ENCODE data around the gene MBTPS1. TPM values are rescaled to one million over a fixed set of nuclear protein-coding genes. Genes with fewer than 3 reads are reported as not detected.

The MBTPS1 gene
- total and polyA plus RNA-seq, 11 donors = 37.2 to 91.4 (median 67.7) TPM

- Histone ChIP-seq H3K27me3 (no peaks in the 10 kb centered on the region), H3K4me1 (peaks cover 0 to 54% (median 17%) of the 10 kb centered on the region in 12 donors), H3K36me3 (peaks cover 0 to 99% (median 88%) of the 10 kb centered on the region in 9 donors), H3K9me3 (no peaks in the 10 kb centered on the region), H3K27ac (peak overlapping the region in 8 of 12 donors; percentile 17 to 86 (median 64)), H3K4me3 (no peak overlapping the region)
- intact Hi-C loops (cut with DNase I) = loop anchor here (1.0 to 10.0 kb wide), 12 partner anchors 32 to 403 kb away; partner anchors contain the start of genes TAF1C (in 5 of the 10), DNAAF1 (in 2 of the 10), HSDL1 (in 2 of the 10) and MBTPS1 (in 1 of the 10)
- DNase-seq = peak in 4 of 5 donors; percentile 39 to 71 (median 64)
- peak; percentile 49 to 74 (median 62) for TF ChIP-seq CTCF (IDR thresholded peaks at IDR 0.05)
- no peak for TF ChIP-seq POLR2A (IDR thresholded peaks at IDR 0.05)
- 50 to 66% (median 58%) methylated on average over 11 of the region's 11 CpGs for WGBS, 4 donors
- peak in 2 of 4 donors; percentile 31 to 38 for ATAC-seq
Observed at GRCh38 chr16:84084570-84085270, 32.0 kb downstream of the MBTPS1 start.

- WGBS, 4 donors = 75 to 83% (median 78%) methylated on average over 11 of the region's 11 CpGs
- Histone ChIP-seq H3K4me1 (peaks cover 0 to 44% (median 17%) of the 10 kb centered on the region in 12 donors), H3K9me3 (no peaks in the 10 kb centered on the region), H3K4me3 (no peak overlapping the region), H3K36me3 (peaks cover 0 to 97% (median 85%) of the 10 kb centered on the region in 9 donors), H3K27ac (peak overlapping the region in 3 of 12 donors; percentile 7 to 88 (median 23)), H3K27me3 (no peaks in the 10 kb centered on the region)
- intact Hi-C loops (cut with DNase I) = loop anchor here in 9 of 10 donors (5.0 to 10.0 kb wide), 9 partner anchors 59 to 404 kb away; partner anchors contain the start of genes TAF1C (in 3 of the 9), DNAAF1 (in 2 of the 9) and HSDL1 (in 2 of the 9)
- ATAC-seq (no peak), DNase-seq (no peak)
- TF ChIP-seq CTCF (IDR thresholded peaks at IDR 0.05) (no peak), POLR2A (IDR thresholded peaks at IDR 0.05) (no peak)
Observed at GRCh38 chr16:84082835-84083569, 33.7 kb downstream of the MBTPS1 start.

DNA sequence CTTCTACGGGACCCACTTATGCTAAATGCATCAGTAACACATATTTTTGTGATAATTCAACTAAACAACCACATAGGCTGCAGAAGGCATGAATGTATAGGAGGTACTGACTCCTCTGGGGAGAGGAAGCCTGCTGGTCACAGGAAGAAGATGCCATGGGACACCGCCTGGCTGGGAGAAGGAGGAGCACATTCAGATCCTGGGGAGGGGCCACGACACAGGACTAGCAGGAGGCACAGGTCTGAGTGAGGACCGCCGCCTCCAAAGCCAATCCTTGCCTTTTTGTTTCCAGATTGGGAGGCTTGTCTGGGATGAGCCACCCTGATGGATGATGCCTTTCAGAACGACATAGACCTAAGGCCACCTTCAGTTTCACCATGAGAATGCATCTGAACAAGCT is 34.6 kb downstream of the MBTPS1 start:
- no peaks in the 10 kb centered on the region for H3K27me3 ChIP-seq
- H3K4me3 ChIP-seq = no peak overlapping the region
- peak overlapping the region in 1 of 12 donors; percentile 88 for H3K27ac ChIP-seq
- peaks cover 0 to 43% (median 17%) of the 10 kb centered on the region in 12 donors for H3K4me1 ChIP-seq
- ATAC-seq (no peak), DNase-seq (no peak)
- peaks cover 0 to 96% (median 76%) of the 10 kb centered on the region in 9 donors for H3K36me3 ChIP-seq
- WGBS, 4 donors = 84 to 92% (median 91%) methylated on average over 6 of the region's 6 CpGs
- intact Hi-C loops (cut with DNase I) = loop anchor here in 9 of 10 donors (5.0 to 10.0 kb wide), 9 partner anchors 60 to 405 kb away; partner anchors contain the start of genes TAF1C (in 3 of the 9), DNAAF1 (in 2 of the 9) and HSDL1 (in 2 of the 9)
- H3K9me3 ChIP-seq = no peaks in the 10 kb centered on the region
- TF ChIP-seq CTCF (IDR thresholded peaks at IDR 0.05) = no peak
- TF ChIP-seq POLR2A (IDR thresholded peaks at IDR 0.05) = no peak

Measured in heart left ventricle (tissue), 16 donors.